B cell (primary cell): ENCODE measurements around the gene POFUT1.

ENCODE experiments used
- CTCF ChIP-seq: fragments of 200-600 bp; IDR thresholded peaks from one replicate; pipeline ENCODE4 v1.8.0; 2022; ENCODE audit warnings: antibody characterized with exemption, mild to moderate bottlenecking
- EZH2 ChIP-seq: IDR thresholded peaks from 2 replicates; pipeline ENCODE4 v1.6.1; 2012; ENCODE audit warnings: borderline replicate concordance, low read depth, mild to moderate bottlenecking, moderate library complexity, low read length; ENCODE audit not compliant: insufficient read depth, poor library complexity, severe bottlenecking

DNA sequence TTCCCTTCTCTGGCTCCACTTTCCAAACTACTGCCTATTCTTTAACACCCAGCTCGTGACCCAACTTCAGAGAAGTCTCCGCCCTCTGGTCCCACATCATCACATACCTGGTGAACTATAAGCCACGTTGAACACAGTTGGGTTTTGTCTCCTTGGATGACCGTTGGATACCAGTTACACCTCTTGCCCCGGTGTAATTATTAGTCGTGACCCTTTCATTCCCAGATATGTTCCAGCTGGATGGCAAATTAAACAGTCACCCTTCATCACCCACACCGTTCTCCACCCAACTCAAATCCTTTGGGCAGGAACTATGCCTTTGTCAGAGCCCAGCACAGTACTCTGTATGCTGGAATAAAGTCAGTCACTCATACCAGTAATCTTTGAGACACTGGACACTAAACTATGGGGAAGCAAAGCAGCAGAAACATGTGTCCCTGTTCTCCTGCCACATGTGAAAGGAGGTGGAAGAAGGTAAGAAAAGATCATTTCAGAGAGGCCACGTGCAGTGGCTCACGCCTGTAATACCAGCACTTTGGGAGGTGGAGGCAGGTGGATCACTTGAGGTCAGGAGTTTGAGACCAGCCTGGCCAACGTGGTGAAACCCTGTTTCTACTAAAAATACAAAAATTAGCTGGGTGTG is 22.6 kb upstream of the POFUT1 start:
- TF ChIP-seq CTCF = no peak
- TF ChIP-seq EZH2 = no peak
